Keratinocyte (primary cell): ENCODE data around the gene MUC6. TPM values are rescaled to one million over a fixed set of nuclear protein-coding genes. Genes with fewer than 3 reads are reported as not detected.

Source experiments
- DNase-seq: peaks from one replicate; pipeline ENCODE4 v3.0.0-alpha.2; 2011; ENCODE audit warnings: low read depth, missing footprints, low spot score
- FAIRE-seq: peaks from 2 replicates; lab custom pipeline; 2011; peaks lifted over from hg19 to GRCh38; lab: Jason Lieb, UNC
- H2AFZ ChIP-seq: 2 replicates; pipeline ENCODE4 v1.6.0; 2012; ENCODE audit warnings: low read length, control low read depth, inconsistent platforms; ENCODE audit not compliant: control insufficient read depth
- H3K27ac ChIP-seq: 2 replicates; pipeline ENCODE4 v1.5.1; 2011; ENCODE audit warnings: low read length; ENCODE audit not compliant: control insufficient read depth, insufficient read depth
- H3K27me3 ChIP-seq: 3 replicates; pipeline ENCODE4 v1.6.0; 2011; ENCODE audit warnings: low read length; ENCODE audit not compliant: control insufficient read depth, insufficient read depth; ENCODE audit errors: extremely low read depth
- H3K36me3 ChIP-seq, 2 experiments: 2 replicates in 1 of 2; 3 replicates in 1 of 2; pipeline ENCODE4 v1.5.1; 2011; ENCODE audit warnings: low read length in 2 of 2, mild to moderate bottlenecking in 1 of 2; ENCODE audit not compliant: control insufficient read depth in 2 of 2, insufficient read depth in 2 of 2; ENCODE audit errors: extremely low read depth in 1 of 2
- H3K4me1 ChIP-seq: 3 replicates; pipeline ENCODE4 v1.5.1; 2011; ENCODE audit warnings: low read length; ENCODE audit not compliant: control insufficient read depth, insufficient read depth; ENCODE audit errors: extremely low read depth
- H3K4me2 ChIP-seq: 3 replicates; pipeline ENCODE4 v1.6.0; 2011; ENCODE audit warnings: low read depth, low read length; ENCODE audit not compliant: control insufficient read depth, insufficient read depth; ENCODE audit errors: extremely low read depth
- H3K4me3 ChIP-seq, 3 experiments: fragments of 200-600 bp in 1 of 3; sonication (generic) in 1 of 3; 2 replicates in 2 of 3; 3 replicates in 1 of 3; pipeline ENCODE4 v1.5.1; 2011 to 2016; ENCODE audit warnings: low read length in 3 of 3, mild to moderate bottlenecking in 3 of 3, control low read depth in 2 of 3, inconsistent platforms in 1 of 3, low read depth in 1 of 3, mixed read lengths in 1 of 3, mixed run types in 1 of 3, moderate library complexity in 1 of 3; ENCODE audit not compliant: control insufficient read depth in 2 of 3, insufficient read depth in 2 of 3; ENCODE audit errors: extremely low read depth in 1 of 3
- H3K79me2 ChIP-seq: 2 replicates; pipeline ENCODE4 v1.6.0; 2012; ENCODE audit warnings: low read length; ENCODE audit not compliant: control insufficient read depth, insufficient read depth
- H3K9ac ChIP-seq: 3 replicates; pipeline ENCODE4 v1.6.0; 2011; ENCODE audit warnings: low read length; ENCODE audit not compliant: control insufficient read depth, insufficient read depth; ENCODE audit errors: extremely low read depth
- H3K9me1 ChIP-seq: 3 replicates; pipeline ENCODE4 v1.6.0; 2011; ENCODE audit warnings: low read length; ENCODE audit not compliant: control insufficient read depth, insufficient read depth; ENCODE audit errors: extremely low read depth
- H3K9me3 ChIP-seq: 2 replicates; pipeline ENCODE4 v1.5.1; 2012; ENCODE audit warnings: low read depth, low read length; ENCODE audit not compliant: control insufficient read depth
- H4K20me1 ChIP-seq: 3 replicates; pipeline ENCODE4 v1.6.0; 2011; ENCODE audit warnings: low read length; ENCODE audit not compliant: control insufficient read depth, insufficient read depth; ENCODE audit errors: extremely low read depth
- CTCF ChIP-seq, 3 experiments: IDR thresholded peaks in 1 of 3; conservative IDR thresholded peaks in 1 of 3; optimal IDR thresholded peaks in 1 of 3; 2 replicates in 2 of 3; 3 replicates in 1 of 3; pipeline versions ENCODE3 to v1.5.1; 2011; ENCODE audit warnings: low read length in 3 of 3, mild to moderate bottlenecking in 3 of 3, moderate library complexity in 2 of 3, control low read depth in 1 of 3, inconsistent platforms in 1 of 3; ENCODE audit not compliant: insufficient read depth in 2 of 3; ENCODE audit errors: extremely low read depth in 1 of 3
- EZH2 ChIP-seq: IDR thresholded peaks from one replicate; pipeline ENCODE4 v1.6.1; 2012; ENCODE audit warnings: inconsistent platforms, mild to moderate bottlenecking, low read length, moderate library complexity
- dilution Hi-C: fragments of 300-500 bp; cut with MboI; formaldehyde crosslinking; loops from one replicate; pipeline ENCODE4 v1.7.0; 2020; ENCODE audit warnings: low sequenced_read_pairs; ENCODE audit not compliant: extremely low pct_ligation_motif_present
- polyA plus RNA-seq, 5 experiments: library from polyadenylated mRNA; depleted of rRNA in 3 of 5; stranded (reverse) in 3 of 5; stranded (forward) in 1 of 5; unstranded in 1 of 5; fragments of >200 nt; gene quantifications; 1 replicate in 1 of 5; 2 replicates in 3 of 5; 3 replicates in 1 of 5; pipeline versions ENCODE4 v1.2.1 to v1.2.3, GENCODE V29; 2011 to 2012; ENCODE audit warnings: missing spikeins in 2 of 5, low read depth in 1 of 5, low replicate concordance in 1 of 5

Gene MUC6
- polyA plus RNA-seq, 1 donor (not counting 4 experiments of a cell fraction or from before 2014, with no cell fraction given), result not detected

- H4K20me1 ChIP-seq, result peaks cover 3% of the 10 kb centered on the region
- no peak overlapping the region for H2AFZ ChIP-seq
- H3K9me1 ChIP-seq, result no peaks in the 10 kb centered on the region
- H3K4me2 ChIP-seq, result no peak overlapping the region
- H3K79me2 ChIP-seq, result no peaks in the 10 kb centered on the region
- no peak overlapping the region for H3K27ac ChIP-seq
- H3K9ac ChIP-seq, result no peak overlapping the region
- DNase-seq, result no peak
- FAIRE-seq, result no peak
- H3K27me3 ChIP-seq, result peaks cover 24% of the 10 kb centered on the region
- no peak overlapping the region for H3K4me3 ChIP-seq
- no peaks in the 10 kb centered on the region for H3K9me3 ChIP-seq
- H3K4me1 ChIP-seq, result peaks cover 6% of the 10 kb centered on the region
- dilution Hi-C loops, result no loop called here
- no peak for TF ChIP-seq EZH2
- TF ChIP-seq CTCF (optimal IDR thresholded peaks at IDR 0.05 in 1 of 3, IDR thresholded peaks at IDR 0.05 in 1 of 3, conservative IDR thresholded peaks at IDR 0.05 in 1 of 3; ENCODE audit: extremely low read depth in 1 of 3, insufficient read depth in 2 of 3, low read length in 3 of 3), result no peak
- H3K36me3 ChIP-seq, result no peaks in the 10 kb centered on the region
These were observed 12.0 kb upstream of the MUC6 start for GRCh38 chr11:1048375-1049070.

GRCh38 chr11:1047595-1048156 lies 11.2 kb upstream of the MUC6 start:
- Histone ChIP-seq H2AFZ (no peak overlapping the region), H3K9ac (no peak overlapping the region), H3K79me2 (no peaks in the 10 kb centered on the region), H3K36me3 (no peaks in the 10 kb centered on the region), H3K27me3 (peaks cover 28% of the 10 kb centered on the region), H3K4me2 (no peak overlapping the region), H4K20me1 (peaks cover 3% of the 10 kb centered on the region), H3K9me1 (no peaks in the 10 kb centered on the region), H3K9me3 (no peaks in the 10 kb centered on the region), H3K4me1 (peaks cover 6% of the 10 kb centered on the region), H3K27ac (no peak overlapping the region), H3K4me3 (no peak overlapping the region)
- DNase-seq (no peak), FAIRE-seq (no peak)
- dilution Hi-C loops, result no loop called here
- TF ChIP-seq EZH2 (no peak), CTCF (optimal IDR thresholded peaks at IDR 0.05 in 1 of 3, IDR thresholded peaks at IDR 0.05 in 1 of 3, conservative IDR thresholded peaks at IDR 0.05 in 1 of 3; ENCODE audit: extremely low read depth in 1 of 3, insufficient read depth in 2 of 3, low read length in 3 of 3) (no peak)
